Ascending aorta (tissue), 2 donors: ENCODE measurements around the gene HERPUD2. TPM values are rescaled to one million over a fixed set of nuclear protein-coding genes. Genes with fewer than 3 reads are reported as not detected.

Experiments
- DNase-seq, 2 donors: peaks; one replicate each; pipeline ENCODE4 v3.0.0-alpha.2; 2019; ENCODE audit warnings: low spot score in 2 of 2
- H3K27ac ChIP-seq, 2 donors: fragments of 200-600 bp; sonication (generic); one replicate each; pipeline ENCODE4 v1.5.1; 2016 to 2017; ENCODE audit warnings: mild to moderate bottlenecking in 1 of 2
- H3K27me3 ChIP-seq: fragments of 200-600 bp; sonication (generic); one replicate; pipeline ENCODE4 v1.5.1; 2017
- H3K36me3 ChIP-seq, 2 donors: fragments of 200-600 bp; sonication (generic); one replicate each; pipeline ENCODE4 v1.5.1; 2016
- H3K4me1 ChIP-seq, 2 donors: fragments of 200-600 bp; sonication (generic); one replicate each; pipeline ENCODE4 v1.5.1; 2016 to 2017; ENCODE audit warnings: mild to moderate bottlenecking in 1 of 2
- H3K4me3 ChIP-seq, 2 donors: fragments of 200-600 bp; sonication (generic); one replicate each; pipeline ENCODE4 v1.5.1; 2016 to 2017; ENCODE audit warnings: mild to moderate bottlenecking in 1 of 2
- H3K9me3 ChIP-seq, 2 donors: fragments of 200-600 bp; sonication (generic); one replicate each; pipeline ENCODE4 v1.5.1; 2016
- CTCF ChIP-seq, 3 experiments: fragments of 200-600 bp in 2 of 3; fragments of 450-650 bp in 1 of 3; sonication (generic) in 2 of 3; IDR thresholded peaks; one replicate each; pipeline ENCODE4 v1.5.1; 2016 to 2019; ENCODE audit warnings: antibody characterized with exemption in 3 of 3, mild to moderate bottlenecking in 1 of 3, moderate library complexity in 1 of 3
- intact Hi-C: fragments of 100-400 bp; cut with DNase I; formaldehyde crosslinking; loops from one replicate; pipeline ENCODE4 v1.15.1; 2023
- total RNA-seq: library from RNA; depleted of rRNA; stranded (reverse); fragments of >200 nt; gene quantifications from one replicate; pipeline ENCODE4 v1.1.0, GENCODE V29; 2016

The HERPUD2 gene
- total RNA-seq, 1 donor from 2014 or later: 69.8 TPM

GRCh38 chr7:35605760-35606159 is 89.2 kb downstream of the HERPUD2 start:
- DNase-seq: no peak
- H3K4me1 ChIP-seq: no peaks in the 10 kb centered on the region
- H3K27ac ChIP-seq: no peak overlapping the region
- intact Hi-C loops: no loop called here
- H3K9me3 ChIP-seq: no peaks in the 10 kb centered on the region
- H3K4me3 ChIP-seq: no peak overlapping the region
- TF ChIP-seq CTCF (IDR thresholded peaks at IDR 0.05): no peak
- H3K36me3 ChIP-seq: no peaks in the 10 kb centered on the region
- no peaks in the 10 kb centered on the region for H3K27me3 ChIP-seq

GRCh38 chr7:35604595-35604994 is 90.3 kb downstream of the HERPUD2 start:
- Histone ChIP-seq H3K27me3 (no peaks in the 10 kb centered on the region), H3K4me3 (no peak overlapping the region), H3K27ac (no peak overlapping the region), H3K36me3 (no peaks in the 10 kb centered on the region), H3K9me3 (no peaks in the 10 kb centered on the region), H3K4me1 (no peaks in the 10 kb centered on the region)
- TF ChIP-seq CTCF (IDR thresholded peaks at IDR 0.05): no peak
- no peak for DNase-seq
- intact Hi-C loops: no loop called here

GRCh38 chr7:35599645-35600044 is 95.3 kb downstream of the HERPUD2 start:
- intact Hi-C loops: no loop called here
- TF ChIP-seq CTCF (IDR thresholded peaks at IDR 0.05): no peak
- no peak for DNase-seq
- H3K36me3 ChIP-seq: no peaks in the 10 kb centered on the region
- H3K27me3 ChIP-seq: no peaks in the 10 kb centered on the region
- H3K4me1 ChIP-seq: no peaks in the 10 kb centered on the region
- no peak overlapping the region for H3K27ac ChIP-seq
- H3K9me3 ChIP-seq: no peaks in the 10 kb centered on the region
- no peak overlapping the region for H3K4me3 ChIP-seq

- Histone ChIP-seq H3K27me3 (no peaks in the 10 kb centered on the region), H3K4me1 (no peaks in the 10 kb centered on the region), H3K27ac (no peak overlapping the region), H3K36me3 (no peaks in the 10 kb centered on the region), H3K9me3 (no peaks in the 10 kb centered on the region), H3K4me3 (no peak overlapping the region)
- DNase-seq: no peak
- intact Hi-C loops: no loop called here
- no peak for TF ChIP-seq CTCF (IDR thresholded peaks at IDR 0.05)
Measured at GRCh38 chr7:35599061-35599460, 95.9 kb downstream of the HERPUD2 start.

- no peak overlapping the region for H3K4me3 ChIP-seq
- TF ChIP-seq CTCF (IDR thresholded peaks at IDR 0.05): no peak
- H3K9me3 ChIP-seq: no peaks in the 10 kb centered on the region
- no peak overlapping the region for H3K27ac ChIP-seq
- H3K27me3 ChIP-seq: no peaks in the 10 kb centered on the region
- H3K36me3 ChIP-seq: no peaks in the 10 kb centered on the region
- intact Hi-C loops: no loop called here
- no peak for DNase-seq
- H3K4me1 ChIP-seq: no peaks in the 10 kb centered on the region
Measured at GRCh38 chr7:35596061-35596460, 98.9 kb downstream of the HERPUD2 start.

GRCh38 chr7:35593899-35594298 is 101.0 kb downstream of the HERPUD2 start:
- Histone ChIP-seq H3K27me3 (no peaks in the 10 kb centered on the region), H3K36me3 (no peaks in the 10 kb centered on the region), H3K4me1 (no peaks in the 10 kb centered on the region), H3K9me3 (no peaks in the 10 kb centered on the region), H3K4me3 (no peak overlapping the region), H3K27ac (no peak overlapping the region)
- intact Hi-C loops: no loop called here
- no peak for TF ChIP-seq CTCF (IDR thresholded peaks at IDR 0.05)
- DNase-seq: no peak
